ENCODE data around the gene PILRB. TPM values are rescaled to one million over a fixed set of nuclear protein-coding genes. Genes with fewer than 3 reads are reported as not detected.
"Not testable (repeated sequence)": the region's sequence is repeated elsewhere in the genome, so short reads cannot be mapped to it uniquely, and the experiment has no call there.

The PILRB gene
- total RNA-seq, 1 donor from 2014 or later = 78.1 TPM

GRCh38 chr7:100353685-100354330 lies 4.1 kb upstream of the PILRB start:
- intact Hi-C loops (cut with micrococcal nuclease) = no loop called here

- intact Hi-C loops (cut with micrococcal nuclease) = loop anchor here (1.0 kb wide), 1 partner anchor 18 kb away; no protein-coding TSS in a partner anchor
Measured at GRCh38 chr7:100356416-100357068, 1.4 kb upstream of the PILRB start.

- intact Hi-C loops (cut with micrococcal nuclease) = loop anchor here (1.0 kb wide), 1 partner anchor 17 kb away; no protein-coding TSS in a partner anchor
Measured at GRCh38 chr7:100357131-100357561, 771 bp upstream of the PILRB start.

GRCh38 chr7:100358857-100359212 lies 918 bp downstream of the PILRB start:
- intact Hi-C loops (cut with micrococcal nuclease) = no loop called here

- intact Hi-C loops (cut with micrococcal nuclease) = no loop called here
Measured at GRCh38 chr7:100360135-100360854, 2.4 kb downstream of the PILRB start.

- intact Hi-C loops (cut with micrococcal nuclease) = no loop called here
Measured at GRCh38 chr7:100363098-100363497, 5.2 kb downstream of the PILRB start.

- intact Hi-C loops (cut with micrococcal nuclease) = not testable (repeated sequence)
Measured at GRCh38 chr7:100363797-100364196, 5.9 kb downstream of the PILRB start.

- intact Hi-C loops (cut with micrococcal nuclease) = no loop called here
Measured at GRCh38 chr7:100364480-100364879, 6.6 kb downstream of the PILRB start.

GRCh38 chr7:100365998-100366367 lies 8.1 kb downstream of the PILRB start:
- intact Hi-C loops (cut with micrococcal nuclease) = not testable (repeated sequence)

GRCh38 chr7:100366411-100367250 lies 8.7 kb downstream of the PILRB start:
- intact Hi-C loops (cut with micrococcal nuclease) = no loop called here

- intact Hi-C loops (cut with micrococcal nuclease) = no loop called here
Measured at GRCh38 chr7:100367251-100367620, 9.3 kb downstream of the PILRB start.

GRCh38 chr7:100367676-100368613 lies 10.0 kb downstream of the PILRB start:
- intact Hi-C loops (cut with micrococcal nuclease) = no loop called here

- intact Hi-C loops (cut with micrococcal nuclease) = no loop called here
Measured at GRCh38 chr7:100369105-100369504, 11.2 kb downstream of the PILRB start.

GRCh38 chr7:100370303-100370702 lies 12.4 kb downstream of the PILRB start:
- intact Hi-C loops (cut with micrococcal nuclease) = no loop called here

- intact Hi-C loops (cut with micrococcal nuclease) = no loop called here
Measured at GRCh38 chr7:100370746-100371145, 12.8 kb downstream of the PILRB start.

GRCh38 chr7:100371561-100372171 lies 13.7 kb downstream of the PILRB start:
- intact Hi-C loops (cut with micrococcal nuclease) = no loop called here

GRCh38 chr7:100372256-100372655 lies 14.3 kb downstream of the PILRB start:
- intact Hi-C loops (cut with micrococcal nuclease) = no loop called here

- intact Hi-C loops (cut with micrococcal nuclease) = no loop called here
Measured at GRCh38 chr7:100372694-100373093, 14.8 kb downstream of the PILRB start.

- intact Hi-C loops (cut with micrococcal nuclease) = no loop called here
Measured at GRCh38 chr7:100373261-100373831, 15.4 kb downstream of the PILRB start, which contains the start of gene PILRA. TSS of gene PILRA (plus strand) at chr7:100373487. CDS start at chr7:100373657, 170 bp downstream.

Data from T-helper 2 cell treated with Interferon-gamma antibody and Interleukin-4, amounts not matched to agents 100 ng/mL and 5 ng/mL, for 36 hours (primary cell).